ENCODE data around the gene HS3ST3A1.

The HS3ST3A1 gene

GRCh38 chr17:13593757-13594156, 8.0 kb downstream of the HS3ST3A1 start:
- no peak for DNase-seq (ENCODE audit: low spot score)

GRCh38 chr17:13593021-13593751, 8.5 kb downstream of the HS3ST3A1 start:
- no peak for TF ChIP-seq CTCF (IDR thresholded peaks at IDR 0.05; ENCODE audit: extremely low read depth, missing control alignments)

More at GRCh38 chr17:13593757-13594156, 8.0 kb downstream of the HS3ST3A1 start:
- no peak for TF ChIP-seq CTCF (IDR thresholded peaks at IDR 0.05; ENCODE audit: extremely low read depth, missing control alignments)

GRCh38 chr17:13592427-13592826, 9.3 kb downstream of the HS3ST3A1 start:
- no peak for TF ChIP-seq CTCF (IDR thresholded peaks at IDR 0.05; ENCODE audit: extremely low read depth, missing control alignments)
- no peak for DNase-seq (ENCODE audit: low spot score)

More at GRCh38 chr17:13593021-13593751, 8.5 kb downstream of the HS3ST3A1 start:
- DNase-seq (ENCODE audit: low spot score), result no peak

DNA sequence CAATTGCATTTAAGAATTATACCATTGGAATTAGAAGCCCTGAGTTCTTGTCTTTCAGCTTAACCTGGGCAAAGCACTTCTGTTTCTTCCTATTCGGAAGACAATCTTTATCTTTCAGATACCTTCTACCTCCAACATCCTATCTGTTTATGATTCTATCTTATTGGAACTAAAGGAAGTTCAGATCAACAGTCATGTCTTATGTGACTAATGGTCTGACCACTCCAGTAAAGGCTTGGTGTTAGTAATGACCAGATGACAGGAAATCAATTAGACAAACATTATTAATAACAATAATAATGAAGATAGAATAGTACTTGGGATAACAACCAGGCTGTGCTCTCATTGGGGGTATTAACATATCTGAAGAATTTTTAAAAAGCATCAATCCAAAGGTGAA, 11.3 kb downstream of the HS3ST3A1 start:
- DNase-seq (ENCODE audit: low spot score), result no peak
- TF ChIP-seq CTCF (IDR thresholded peaks at IDR 0.05; ENCODE audit: extremely low read depth, missing control alignments), result no peak

GRCh38 chr17:13589658-13590057, 12.1 kb downstream of the HS3ST3A1 start:
- DNase-seq (ENCODE audit: low spot score), result no peak
- TF ChIP-seq CTCF (IDR thresholded peaks at IDR 0.05; ENCODE audit: extremely low read depth, missing control alignments), result no peak

DNA sequence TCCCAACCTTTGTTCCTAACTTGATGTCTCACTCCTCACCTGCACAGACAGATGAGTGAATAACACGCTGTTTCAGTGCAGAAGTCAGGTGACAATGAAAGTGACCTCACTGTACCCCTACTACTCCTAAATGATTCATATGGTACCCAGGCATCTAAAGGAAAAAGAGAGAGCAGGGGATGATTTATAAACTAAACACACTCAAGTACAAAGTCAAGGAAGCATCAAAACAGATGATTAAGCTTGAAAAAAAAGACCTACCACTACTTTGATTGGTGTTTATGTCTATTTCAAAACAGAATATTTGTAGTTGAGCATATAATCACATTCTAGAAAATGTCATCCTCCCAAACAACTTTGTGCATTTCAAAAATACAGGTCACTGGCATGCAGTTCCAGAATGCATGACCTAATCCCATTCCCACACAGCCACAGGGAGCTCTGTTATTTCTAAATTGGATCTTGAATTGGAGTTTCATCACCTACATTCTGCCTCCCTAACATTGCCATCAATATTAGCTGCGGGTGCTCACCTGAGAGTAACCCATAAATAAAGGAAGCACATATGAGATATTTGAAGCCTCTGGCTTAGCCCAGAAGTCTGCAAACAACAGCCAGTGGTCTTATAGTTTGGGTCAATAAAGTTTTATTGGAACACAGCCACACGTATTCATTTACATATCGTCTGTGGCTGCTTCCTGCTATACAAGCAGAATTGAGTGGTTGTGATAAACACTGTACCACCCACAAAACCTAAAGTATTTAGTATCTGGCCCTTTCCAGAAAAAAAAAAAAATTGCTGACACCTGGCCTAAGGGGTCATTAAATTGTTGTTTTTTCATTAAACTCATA, 14.0 kb downstream of the HS3ST3A1 start:
- DNase-seq (ENCODE audit: low spot score), result no peak
- TF ChIP-seq CTCF (IDR thresholded peaks at IDR 0.05; ENCODE audit: extremely low read depth, missing control alignments), result no peak

GRCh38 chr17:13584701-13585080, 17.0 kb downstream of the HS3ST3A1 start:
- DNase-seq (ENCODE audit: low spot score), result no peak
- TF ChIP-seq CTCF (IDR thresholded peaks at IDR 0.05; ENCODE audit: extremely low read depth, missing control alignments), result no peak

Measured in GM20000 (cell line).